Stimulated activated CD4-positive, alpha-beta T cell treated with anti-CD3 and anti-CD28 coated beads, Interleukin-4, amount 100 ng/mL, for 1 hour (primary cell): ENCODE data around the gene FBLN7.

Experiments
- DNase-seq: peaks from one replicate; pipeline ENCODE4 v3.0.0-alpha.2; 2020

FBLN7 gene

GRCh38 chr2:112141626-112142007 is 3.4 kb downstream of the FBLN7 start:
- DNase-seq = no peak

- no peak for DNase-seq
These were observed 4.4 kb downstream of the FBLN7 start for GRCh38 chr2:112142525-112143078.

- DNase-seq = no peak
These were observed 5.0 kb downstream of the FBLN7 start for GRCh38 chr2:112143150-112143549.

- DNase-seq = no peak
These were observed 6.8 kb downstream of the FBLN7 start for GRCh38 chr2:112144966-112145365.

GRCh38 chr2:112147382-112148168 is 9.4 kb downstream of the FBLN7 start:
- no peak for DNase-seq

- no peak for DNase-seq
These were observed 10.3 kb downstream of the FBLN7 start for GRCh38 chr2:112148477-112148876.

GRCh38 chr2:112149194-112149593 is 11.0 kb downstream of the FBLN7 start:
- DNase-seq = no peak

- no peak for DNase-seq
These were observed 11.8 kb downstream of the FBLN7 start for GRCh38 chr2:112149866-112150435.

- DNase-seq = no peak
These were observed 12.3 kb downstream of the FBLN7 start for GRCh38 chr2:112150447-112150846.

- DNase-seq = no peak
These were observed 12.7 kb downstream of the FBLN7 start for GRCh38 chr2:112150851-112151250.

GRCh38 chr2:112151271-112151670 is 13.1 kb downstream of the FBLN7 start:
- DNase-seq = no peak

GRCh38 chr2:112151701-112152440 is 13.7 kb downstream of the FBLN7 start:
- DNase-seq = no peak

GRCh38 chr2:112152476-112153178 is 14.4 kb downstream of the FBLN7 start:
- no peak for DNase-seq

GRCh38 chr2:112153179-112153490 is 14.9 kb downstream of the FBLN7 start:
- no peak for DNase-seq

- no peak for DNase-seq
These were observed 15.3 kb downstream of the FBLN7 start for GRCh38 chr2:112153501-112153900.

- no peak for DNase-seq
These were observed 16.3 kb downstream of the FBLN7 start for GRCh38 chr2:112154246-112155117.

- DNase-seq = peak; percentile 35
These were observed 17.4 kb downstream of the FBLN7 start for GRCh38 chr2:112155331-112156151.

GRCh38 chr2:112156152-112156986 is 18.2 kb downstream of the FBLN7 start:
- DNase-seq = peak; percentile 23

GRCh38 chr2:112157472-112157871 is 19.3 kb downstream of the FBLN7 start:
- no peak for DNase-seq

- DNase-seq = no peak
These were observed 21.3 kb downstream of the FBLN7 start for GRCh38 chr2:112159454-112159921.
